Body of pancreas (tissue), 4 donors: Measurements from ENCODE around the gene SLC1A5.

Source experiments
- CTCF ChIP-seq, 7 experiments: fragments of 450-650 bp in 4 of 7; fragments of 200-600 bp in 3 of 7; sonication (generic) in 3 of 7; IDR thresholded peaks; one replicate each; pipeline ENCODE4 v1.5.1; 2016 to 2019; ENCODE audit warnings: antibody characterized with exemption in 7 of 7
- POLR2A ChIP-seq, 3 donors: fragments of 450-650 bp; IDR thresholded peaks; one replicate each; pipeline ENCODE4 v1.6.1; 2016; ENCODE audit warnings: antibody characterized with exemption in 3 of 3, mild to moderate bottlenecking in 2 of 3

GRCh38 chr19:46802152-46802551 lies 13.8 kb upstream of the SLC1A5 start:
- TF ChIP-seq CTCF (IDR thresholded peaks at IDR 0.05), result no peak
- TF ChIP-seq POLR2A (IDR thresholded peaks at IDR 0.05), result no peak
